ENCODE measurements around the gene KDM5C. TPM values are rescaled to one million over a fixed set of nuclear protein-coding genes. Genes with fewer than 3 reads are reported as not detected.

Gene KDM5C
- total RNA-seq, 1 donor from 2014 or later: 84.5 TPM

DNA sequence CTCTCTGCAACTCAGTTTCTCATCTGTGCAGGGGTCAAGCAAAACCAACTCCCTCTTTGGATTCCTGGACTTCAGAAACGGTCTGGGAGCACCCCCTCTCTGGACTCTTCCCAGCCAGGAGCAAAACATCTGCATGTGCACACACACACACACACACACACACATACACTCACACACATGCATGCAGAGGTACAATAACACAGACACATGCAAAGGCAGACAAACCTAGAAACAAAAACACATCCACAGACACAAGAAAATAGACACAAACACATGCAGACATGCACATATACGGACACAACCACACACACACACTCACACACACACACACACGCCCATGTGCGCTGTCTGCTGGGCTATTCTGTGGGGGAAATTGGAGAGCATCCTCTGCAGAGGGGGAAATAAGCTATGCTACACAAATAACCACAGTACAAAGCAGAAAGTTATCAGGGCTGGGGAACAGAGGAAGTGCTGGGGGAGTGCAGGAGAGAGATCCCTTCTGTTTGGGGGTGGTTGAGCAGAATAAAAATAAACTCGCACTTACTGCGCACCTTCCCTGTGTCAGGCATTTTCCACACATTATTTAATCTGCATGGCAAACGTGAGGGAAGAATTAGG lies 36.5 kb upstream of the KDM5C start:
- FAIRE-seq: no peak
- Mint-ChIP-seq H3K9me3 (ENCODE audit: unreplicated experiment) (peaks cover 1% of the 10 kb centered on the region), H3K4me3 (ENCODE audit: unreplicated experiment) (no peak overlapping the region), H3K27ac (ENCODE audit: unreplicated experiment) (no peak overlapping the region), H3K4me1 (ENCODE audit: low read depth, unreplicated experiment) (peaks cover 19% of the 10 kb centered on the region), H3K36me3 (ENCODE audit: low read depth, unreplicated experiment) (peaks cover 6% of the 10 kb centered on the region), H3K27me3 (ENCODE audit: low read depth, unreplicated experiment) (peaks cover 4% of the 10 kb centered on the region)
- Histone ChIP-seq H3K27me3 (ENCODE audit: insufficient read depth, low read length) (no peaks in the 10 kb centered on the region), H3K4me1 (ENCODE audit: insufficient read depth, low read length) (peaks cover 15% of the 10 kb centered on the region), H3K79me2 (ENCODE audit: insufficient read depth, low read length) (no peaks in the 10 kb centered on the region), H4K20me1 (ENCODE audit: insufficient read depth, low read length) (peaks cover 8% of the 10 kb centered on the region), H3K27ac (ENCODE audit: low read depth, low read length) (no peak overlapping the region), H3K4me2 (ENCODE audit: low read length) (no peak overlapping the region), H3K9me3 (ENCODE audit: insufficient read depth, low read depth, low read length) (no peaks in the 10 kb centered on the region), H2AFZ (ENCODE audit: low read depth, low read length) (no peak overlapping the region), H3K4me3 (ENCODE audit: insufficient read depth, low read depth, low read length) (no peak overlapping the region), H3K36me3 (ENCODE audit: insufficient read depth, low read length) (no peaks in the 10 kb centered on the region), H3K9ac (ENCODE audit: low read length) (no peak overlapping the region)
- no peak for TF ChIP-seq EZH2 (IDR thresholded peaks at IDR 0.05; ENCODE audit: insufficient read depth, low read length)
- TF ChIP-seq, protein P1, sequence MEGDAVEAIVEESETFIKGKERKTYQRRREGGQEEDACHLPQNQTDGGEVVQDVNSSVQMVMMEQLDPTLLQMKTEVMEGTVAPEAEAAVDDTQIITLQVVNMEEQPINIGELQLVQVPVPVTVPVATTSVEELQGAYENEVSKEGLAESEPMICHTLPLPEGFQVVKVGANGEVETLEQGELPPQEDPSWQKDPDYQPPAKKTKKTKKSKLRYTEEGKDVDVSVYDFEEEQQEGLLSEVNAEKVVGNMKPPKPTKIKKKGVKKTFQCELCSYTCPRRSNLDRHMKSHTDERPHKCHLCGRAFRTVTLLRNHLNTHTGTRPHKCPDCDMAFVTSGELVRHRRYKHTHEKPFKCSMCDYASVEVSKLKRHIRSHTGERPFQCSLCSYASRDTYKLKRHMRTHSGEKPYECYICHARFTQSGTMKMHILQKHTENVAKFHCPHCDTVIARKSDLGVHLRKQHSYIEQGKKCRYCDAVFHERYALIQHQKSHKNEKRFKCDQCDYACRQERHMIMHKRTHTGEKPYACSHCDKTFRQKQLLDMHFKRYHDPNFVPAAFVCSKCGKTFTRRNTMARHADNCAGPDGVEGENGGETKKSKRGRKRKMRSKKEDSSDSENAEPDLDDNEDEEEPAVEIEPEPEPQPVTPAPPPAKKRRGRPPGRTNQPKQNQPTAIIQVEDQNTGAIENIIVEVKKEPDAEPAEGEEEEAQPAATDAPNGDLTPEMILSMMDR (IDR thresholded peaks at IDR 0.05; ENCODE audit: insufficient read depth, low read depth, low read length): no peak
- DNase-seq (ENCODE audit: low read depth): no peak

DNA sequence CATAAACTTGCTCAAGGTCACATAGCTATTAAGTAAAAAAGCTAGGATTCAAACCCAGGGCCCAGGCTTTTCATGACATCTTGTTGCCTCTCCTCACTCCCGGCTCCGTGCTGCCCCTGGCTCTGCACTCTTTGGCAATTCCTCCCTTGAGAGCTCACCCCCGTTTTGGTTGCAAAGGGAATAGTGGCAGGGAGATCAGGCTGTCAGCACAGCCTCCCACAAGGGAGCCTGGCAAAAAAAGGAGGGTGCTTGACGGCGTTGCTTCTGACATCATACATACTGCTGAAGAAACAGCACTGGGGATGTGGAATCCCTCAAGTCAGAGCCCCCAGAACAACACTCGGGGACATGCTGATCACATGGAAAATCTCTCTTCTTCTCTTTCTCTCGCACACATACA lies 35.8 kb upstream of the KDM5C start:
- no peak for TF ChIP-seq EZH2 (IDR thresholded peaks at IDR 0.05; ENCODE audit: insufficient read depth, low read length)
- TF ChIP-seq, protein P1 (IDR thresholded peaks at IDR 0.05; ENCODE audit: insufficient read depth, low read depth, low read length): no peak
- H3K36me3 Mint-ChIP-seq (ENCODE audit: low read depth, unreplicated experiment): peaks cover 2% of the 10 kb centered on the region
- no peak overlapping the region for H3K4me3 Mint-ChIP-seq (ENCODE audit: unreplicated experiment)
- DNase-seq (ENCODE audit: low read depth) (no peak), FAIRE-seq (no peak)
- peaks cover 4% of the 10 kb centered on the region for H3K27me3 Mint-ChIP-seq (ENCODE audit: low read depth, unreplicated experiment)
- Histone ChIP-seq H3K27me3 (ENCODE audit: insufficient read depth, low read length) (no peaks in the 10 kb centered on the region), H3K79me2 (ENCODE audit: insufficient read depth, low read length) (no peaks in the 10 kb centered on the region), H3K27ac (ENCODE audit: low read depth, low read length) (no peak overlapping the region), H3K4me2 (ENCODE audit: low read length) (no peak overlapping the region), H3K9me3 (ENCODE audit: insufficient read depth, low read depth, low read length) (no peaks in the 10 kb centered on the region), H2AFZ (ENCODE audit: low read depth, low read length) (no peak overlapping the region), H3K4me3 (ENCODE audit: insufficient read depth, low read depth, low read length) (no peak overlapping the region), H3K9ac (ENCODE audit: low read length) (no peak overlapping the region), H3K36me3 (ENCODE audit: insufficient read depth, low read length) (no peaks in the 10 kb centered on the region), H4K20me1 (ENCODE audit: insufficient read depth, low read length) (peaks cover 8% of the 10 kb centered on the region), H3K4me1 (ENCODE audit: insufficient read depth, low read length) (peaks cover 15% of the 10 kb centered on the region)
- H3K4me1 Mint-ChIP-seq (ENCODE audit: low read depth, unreplicated experiment): peaks cover 17% of the 10 kb centered on the region
- H3K9me3 Mint-ChIP-seq (ENCODE audit: unreplicated experiment): peaks cover 1% of the 10 kb centered on the region
- no peak overlapping the region for H3K27ac Mint-ChIP-seq (ENCODE audit: unreplicated experiment)

- H3K27ac ChIP-seq (ENCODE audit: low read depth, low read length): no peak overlapping the region
- Mint-ChIP-seq H3K27me3 (ENCODE audit: low read depth, unreplicated experiment) (peaks cover 4% of the 10 kb centered on the region), H3K36me3 (ENCODE audit: low read depth, unreplicated experiment) (peaks cover 2% of the 10 kb centered on the region), H3K4me1 (ENCODE audit: low read depth, unreplicated experiment) (peaks cover 6% of the 10 kb centered on the region), H3K27ac (ENCODE audit: unreplicated experiment) (no peak overlapping the region), H3K9me3 (ENCODE audit: unreplicated experiment) (peaks cover 1% of the 10 kb centered on the region), H3K4me3 (ENCODE audit: unreplicated experiment) (no peak overlapping the region)
- H3K9ac ChIP-seq (ENCODE audit: low read length): no peak overlapping the region
- peaks cover 2% of the 10 kb centered on the region for H3K4me1 ChIP-seq (ENCODE audit: insufficient read depth, low read length)
- H4K20me1 ChIP-seq (ENCODE audit: insufficient read depth, low read length): peaks cover 4% of the 10 kb centered on the region
- DNase-seq (ENCODE audit: low read depth): no peak
- H3K27me3 ChIP-seq (ENCODE audit: insufficient read depth, low read length): no peaks in the 10 kb centered on the region
- H3K79me2 ChIP-seq (ENCODE audit: insufficient read depth, low read length): no peaks in the 10 kb centered on the region
- H2AFZ ChIP-seq (ENCODE audit: low read depth, low read length): no peak overlapping the region
- peak; percentile 92 for FAIRE-seq
- H3K4me3 ChIP-seq (ENCODE audit: insufficient read depth, low read depth, low read length): no peak overlapping the region
- H3K4me2 ChIP-seq (ENCODE audit: low read length): no peak overlapping the region
- H3K36me3 ChIP-seq (ENCODE audit: insufficient read depth, low read length): no peaks in the 10 kb centered on the region
- H3K9me3 ChIP-seq (ENCODE audit: insufficient read depth, low read depth, low read length): no peaks in the 10 kb centered on the region
- TF ChIP-seq, protein P1 (IDR thresholded peaks at IDR 0.05; ENCODE audit: insufficient read depth, low read depth, low read length): no peak
- no peak for TF ChIP-seq EZH2 (IDR thresholded peaks at IDR 0.05; ENCODE audit: insufficient read depth, low read length)
These were observed 32.8 kb upstream of the KDM5C start for GRCh38 chrX:53257670-53258423.
